ENCODE data around the gene SLC2A6.

DNA sequence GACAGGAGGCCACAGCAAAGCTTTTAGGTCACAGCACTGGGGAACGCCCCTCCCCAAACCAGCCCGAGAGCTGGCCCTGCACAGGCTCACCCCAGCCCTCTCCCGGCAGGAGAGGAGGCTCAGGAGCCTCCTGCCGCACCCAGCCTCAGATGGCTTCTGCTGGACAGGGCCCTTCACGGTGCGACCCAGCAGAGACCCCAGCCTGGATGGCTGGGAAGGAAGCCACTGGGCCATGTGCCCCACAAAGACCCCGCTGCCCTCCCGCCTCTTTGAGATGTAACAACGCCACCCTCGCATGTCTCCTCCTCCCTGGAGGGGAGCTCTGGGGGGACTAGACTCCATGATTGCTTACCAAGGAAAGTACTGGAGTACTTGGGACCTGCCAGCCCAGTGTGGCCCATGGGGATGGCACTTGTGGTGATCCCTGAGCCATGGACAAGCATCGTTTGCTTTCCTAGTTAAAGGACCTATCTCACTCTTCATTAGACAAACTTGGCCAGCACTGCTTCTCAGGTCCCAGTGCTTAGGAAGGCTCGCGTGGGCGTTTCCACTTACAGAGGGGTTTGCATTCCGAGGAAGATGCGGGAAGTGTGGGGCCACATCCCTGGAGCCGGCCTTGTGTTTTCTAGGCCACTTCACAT, 36.8 kb upstream of the SLC2A6 start:
- TF ChIP-seq, protein P1, sequence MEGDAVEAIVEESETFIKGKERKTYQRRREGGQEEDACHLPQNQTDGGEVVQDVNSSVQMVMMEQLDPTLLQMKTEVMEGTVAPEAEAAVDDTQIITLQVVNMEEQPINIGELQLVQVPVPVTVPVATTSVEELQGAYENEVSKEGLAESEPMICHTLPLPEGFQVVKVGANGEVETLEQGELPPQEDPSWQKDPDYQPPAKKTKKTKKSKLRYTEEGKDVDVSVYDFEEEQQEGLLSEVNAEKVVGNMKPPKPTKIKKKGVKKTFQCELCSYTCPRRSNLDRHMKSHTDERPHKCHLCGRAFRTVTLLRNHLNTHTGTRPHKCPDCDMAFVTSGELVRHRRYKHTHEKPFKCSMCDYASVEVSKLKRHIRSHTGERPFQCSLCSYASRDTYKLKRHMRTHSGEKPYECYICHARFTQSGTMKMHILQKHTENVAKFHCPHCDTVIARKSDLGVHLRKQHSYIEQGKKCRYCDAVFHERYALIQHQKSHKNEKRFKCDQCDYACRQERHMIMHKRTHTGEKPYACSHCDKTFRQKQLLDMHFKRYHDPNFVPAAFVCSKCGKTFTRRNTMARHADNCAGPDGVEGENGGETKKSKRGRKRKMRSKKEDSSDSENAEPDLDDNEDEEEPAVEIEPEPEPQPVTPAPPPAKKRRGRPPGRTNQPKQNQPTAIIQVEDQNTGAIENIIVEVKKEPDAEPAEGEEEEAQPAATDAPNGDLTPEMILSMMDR (IDR thresholded peaks at IDR 0.05): no peak
- TF ChIP-seq POLR2AphosphoS5 (IDR thresholded peaks at IDR 0.05): no peak
